ENCODE measurements around the gene CA10.

The CA10 gene

DNA sequence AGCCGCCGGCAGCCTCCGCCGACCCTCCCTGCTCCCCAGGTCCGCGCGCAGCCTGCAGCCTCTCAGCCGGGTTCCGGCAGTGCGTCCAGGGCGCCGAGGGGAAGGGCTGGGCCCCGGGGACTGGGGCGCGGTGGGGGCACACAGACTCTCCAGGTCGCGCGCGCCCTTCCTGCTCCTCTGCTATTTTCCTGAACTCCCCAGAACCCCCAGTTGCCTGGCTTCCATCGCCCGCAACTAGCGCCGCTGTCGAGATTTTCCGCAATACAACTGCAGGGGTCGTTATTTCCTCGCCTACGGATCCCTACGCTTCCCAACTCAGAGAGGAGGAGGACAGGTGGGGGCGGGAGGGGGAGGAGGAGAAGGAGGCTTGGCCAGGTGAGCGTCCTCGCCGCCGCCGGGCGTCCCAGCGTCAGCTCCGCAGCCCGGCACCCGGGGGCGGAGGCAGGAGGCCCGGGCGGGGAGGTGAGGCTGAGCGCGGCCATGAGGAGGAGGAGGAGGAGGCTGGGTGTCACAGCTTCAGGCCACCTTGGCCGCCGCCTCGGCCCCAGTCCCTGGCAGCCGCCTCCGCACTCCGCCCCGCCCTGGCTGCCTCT lies at the start of gene CA10:
Gene CA10 (minus strand): TSS at position 265 of the 593 bp plus-strand sequence.
- no peak for DNase-seq

- DNase-seq = no peak
Measured at GRCh38 chr17:52207796-52208195, 49.3 kb upstream of the CA10 start.

DNA sequence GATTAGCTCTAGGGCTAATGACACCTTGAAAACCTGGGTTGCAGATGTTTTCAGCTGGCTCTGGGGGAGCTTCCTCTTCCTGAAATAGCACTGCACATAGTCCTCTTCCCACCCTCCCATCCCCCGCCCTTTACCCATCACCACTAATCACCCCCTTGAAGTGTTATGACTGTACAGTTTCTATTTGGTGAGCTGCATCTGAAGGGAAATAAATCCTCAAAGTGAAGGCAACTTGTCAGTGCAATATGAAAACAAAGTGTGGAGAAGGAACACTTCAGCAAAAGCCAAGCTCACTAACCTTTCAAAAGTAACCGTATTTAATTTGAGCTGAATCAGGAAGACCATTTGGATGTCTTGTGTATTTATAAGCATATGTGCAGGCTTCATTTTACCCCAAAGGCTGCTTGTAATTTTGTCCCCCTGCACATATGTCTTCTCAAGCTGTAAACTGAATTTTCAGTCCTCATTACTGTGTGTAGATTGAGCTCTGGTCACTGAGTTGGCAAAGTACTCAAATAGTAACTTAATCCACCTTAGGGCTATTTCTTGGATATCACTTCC lies 44.1 kb upstream of the CA10 start:
- no peak for DNase-seq

GRCh38 chr17:52201767-52202519 lies 43.4 kb upstream of the CA10 start:
- no peak for DNase-seq

DNA sequence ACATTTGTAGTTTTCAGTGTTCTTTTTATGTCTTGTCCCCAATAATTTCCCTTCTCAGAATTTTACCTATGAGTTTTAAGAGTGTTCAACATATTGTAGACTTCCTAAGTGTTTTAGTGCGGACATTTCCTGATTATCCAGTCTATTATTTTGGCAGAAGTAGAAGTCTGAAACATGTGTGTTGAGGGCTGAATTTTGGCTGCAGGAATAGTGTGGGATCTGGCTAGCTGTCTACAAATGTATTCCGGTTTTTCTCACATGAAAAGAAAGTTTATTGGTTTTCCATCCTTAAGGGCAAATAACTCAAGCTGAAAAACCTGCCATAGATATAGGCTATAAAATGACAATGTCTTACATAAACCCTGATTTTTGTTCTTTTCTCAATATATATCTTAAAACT lies 33.0 kb upstream of the CA10 start:
- no peak for DNase-seq

- no peak for DNase-seq
Measured at GRCh38 chr17:52181782-52182181, 23.3 kb upstream of the CA10 start.

- DNase-seq = no peak
Measured at GRCh38 chr17:52178012-52178411, 19.5 kb upstream of the CA10 start.

GRCh38 chr17:52170963-52171572 lies 12.6 kb upstream of the CA10 start:
- DNase-seq = no peak

DNA sequence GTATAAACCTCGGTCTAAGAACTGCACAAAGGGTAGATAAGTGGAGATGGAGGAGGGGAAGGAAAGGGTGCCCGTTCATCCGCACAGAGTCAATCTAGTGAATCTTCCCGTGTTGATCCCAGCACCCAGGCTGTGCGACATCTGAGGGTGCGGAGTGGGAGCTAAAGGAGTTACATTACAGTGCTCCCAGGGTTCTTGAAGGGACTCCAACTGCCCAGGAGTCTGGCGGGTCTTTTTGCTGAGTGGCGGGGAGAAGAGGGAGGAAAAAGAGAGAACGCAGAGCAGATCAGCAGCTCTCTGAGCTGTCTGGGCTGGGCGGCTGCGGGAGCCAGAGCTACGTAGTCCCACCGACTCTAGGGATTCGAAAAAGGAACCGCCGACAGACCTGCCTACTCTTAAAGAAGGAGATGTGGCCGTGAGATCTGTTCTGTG lies 1.6 kb upstream of the CA10 start:
- DNase-seq = no peak

DNA sequence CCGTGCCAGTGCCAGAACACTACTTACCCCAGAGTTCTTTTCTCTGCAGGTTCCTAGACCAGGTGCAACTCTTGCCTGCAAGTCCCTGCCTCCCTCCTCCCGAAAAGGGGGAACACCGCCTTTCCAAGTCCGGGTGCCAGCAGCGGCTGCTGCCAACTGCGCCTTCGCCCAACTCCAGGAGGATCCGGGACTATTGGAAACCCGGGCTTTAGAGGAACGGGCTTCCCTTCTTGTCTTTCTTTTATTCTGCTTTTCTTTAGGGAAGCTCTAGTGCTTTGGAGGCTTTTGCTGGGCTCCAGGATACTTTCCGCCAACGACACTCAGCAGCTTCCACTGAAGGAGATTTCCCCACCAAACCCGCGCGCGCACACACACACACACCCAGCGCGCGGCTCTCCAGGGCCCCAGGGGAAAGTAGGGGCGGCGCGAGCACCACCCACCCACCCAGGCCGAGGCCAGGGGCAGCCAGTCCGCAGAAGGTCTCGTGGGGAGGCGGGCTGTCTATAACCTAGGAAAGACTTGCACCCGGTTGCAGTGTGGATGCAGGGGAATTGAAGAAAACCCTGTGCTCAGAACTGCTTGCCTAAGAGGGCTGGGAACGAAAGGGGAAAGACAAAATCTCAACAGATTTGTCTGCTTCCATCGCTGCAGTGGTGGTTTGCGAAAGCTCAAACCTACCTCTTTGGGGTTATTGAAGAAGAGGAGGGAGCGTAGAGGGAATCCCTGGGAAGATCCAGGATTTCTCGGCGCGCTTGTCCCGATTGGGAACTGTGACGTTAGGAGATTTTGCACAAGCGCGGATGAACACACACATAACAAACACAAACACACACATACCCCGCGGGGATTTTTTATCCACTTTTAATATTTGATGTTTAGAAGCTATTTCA lies 977 bp upstream of the CA10 start:
- DNase-seq = no peak

- no peak for DNase-seq
Measured at GRCh38 chr17:52157603-52158449, 688 bp downstream of the CA10 start.

- DNase-seq = no peak
Measured at GRCh38 chr17:52156576-52157570, 1.6 kb downstream of the CA10 start.

GRCh38 chr17:52155301-52155700 lies 3.2 kb downstream of the CA10 start:
- no peak for DNase-seq

DNA sequence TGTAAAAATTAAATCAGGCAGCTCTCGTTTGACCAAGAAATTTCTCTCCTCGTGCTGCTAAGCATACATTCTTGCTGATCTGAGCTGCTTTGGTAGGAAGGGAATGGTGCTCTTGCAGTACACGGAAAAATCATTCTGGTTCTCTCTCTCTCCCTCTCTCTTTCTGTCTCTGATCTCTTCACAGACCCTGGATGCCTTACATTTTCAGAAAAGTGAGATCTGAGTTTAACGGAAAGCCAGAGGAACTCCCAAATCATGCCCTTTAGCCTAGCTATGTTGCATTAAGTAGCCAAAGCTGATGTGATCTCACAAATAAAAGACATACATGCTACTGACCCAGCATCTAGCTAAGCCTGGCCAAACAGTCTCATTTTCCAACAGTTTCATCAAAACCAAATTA lies 4.0 kb downstream of the CA10 start:
- no peak for DNase-seq

GRCh38 chr17:52150935-52151334 lies 7.6 kb downstream of the CA10 start:
- no peak for DNase-seq

GRCh38 chr17:52149626-52150025 lies 8.9 kb downstream of the CA10 start:
- DNase-seq = no peak

- DNase-seq = no peak
Measured at GRCh38 chr17:52148969-52149351, 9.6 kb downstream of the CA10 start.

DNA sequence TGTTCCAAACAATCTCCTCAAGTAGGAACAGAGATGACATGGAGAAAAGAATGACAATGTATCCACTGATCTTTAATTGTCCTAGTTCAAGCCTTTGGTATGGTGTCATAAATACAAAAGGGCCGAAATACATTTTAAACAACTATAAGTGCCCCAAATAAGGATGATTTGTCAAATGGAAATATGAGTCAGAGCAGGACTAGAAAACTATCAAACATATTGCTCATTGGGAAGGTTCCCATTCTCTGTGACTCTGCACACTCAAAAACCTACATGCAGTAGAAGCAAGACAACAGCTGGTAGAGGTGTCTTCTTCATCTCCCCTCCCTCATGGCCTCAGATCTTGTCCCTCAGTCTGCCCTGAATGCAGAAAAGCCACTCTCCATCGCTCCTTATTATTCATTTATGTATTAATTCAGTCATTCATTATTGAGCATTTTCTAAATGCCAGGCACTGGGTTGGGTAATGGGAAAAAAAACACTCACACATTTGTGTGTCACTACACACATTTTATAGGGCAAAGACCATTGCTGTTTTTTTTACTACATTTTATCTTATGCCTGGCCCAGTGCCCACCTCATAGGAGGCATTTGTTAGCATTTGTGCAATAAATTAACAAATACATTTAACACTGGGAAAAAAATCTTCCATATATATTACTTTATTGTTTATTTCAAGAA lies 10.1 kb downstream of the CA10 start:
- no peak for DNase-seq

- DNase-seq = no peak
Measured at GRCh38 chr17:52147872-52148271, 10.6 kb downstream of the CA10 start.

GRCh38 chr17:52147431-52147830 lies 11.1 kb downstream of the CA10 start:
- DNase-seq = no peak
